K562 (cell line): ENCODE data around the gene ZFPM1. TPM values are rescaled to one million over a fixed set of nuclear protein-coding genes. Genes with fewer than 3 reads are reported as not detected.

Source experiments
- ARID1B ChIP-seq: fragments of 450-650 bp; IDR thresholded peaks from 2 replicates; pipeline ENCODE4 v1.6.1; 2016; ENCODE audit warnings: antibody characterized with exemption, mild to moderate bottlenecking, inconsistent platforms
- CEBPG ChIP-seq, 3 experiments: fragments of 200-800 bp in 1 of 3; sonication (Bioruptor generic) in 1 of 3; sonication (generic) in 1 of 3; formaldehyde crosslinking in 1 of 3; IDR thresholded peaks in 2 of 3; conservative IDR thresholded peaks in 1 of 3; 2 replicates each; pipeline versions ENCODE4 v1.6.1 to v1.8.0; 2016 to 2022; ENCODE audit warnings: missing compliant biosample characterization in 2 of 3, missing genetic modification characterization in 2 of 3, mild to moderate bottlenecking in 1 of 3, missing genetic modification reagents in 1 of 3
- CHD4 ChIP-seq: fragments of 200-600 bp; sonication (generic); IDR thresholded peaks from 3 replicates; pipeline ENCODE4 v1.6.1; 2012; ENCODE audit warnings: low read depth, mild to moderate bottlenecking, mixed read lengths, low read length, inconsistent platforms; ENCODE audit not compliant: insufficient read depth, insufficient replicate concordance, poor library complexity, severe bottlenecking
- COPS2 ChIP-seq: fragments of 450-650 bp; conservative IDR thresholded peaks from 2 replicates; pipeline ENCODE4 v1.6.1; 2016; ENCODE audit warnings: mild to moderate bottlenecking, moderate library complexity
- HMGN3 ChIP-seq: IDR thresholded peaks from 2 replicates; pipeline ENCODE4 v1.6.1; 2011; ENCODE audit warnings: borderline replicate concordance, low read depth, mild to moderate bottlenecking, mixed read lengths, low read length; ENCODE audit not compliant: insufficient read length; ENCODE audit errors: extremely low read depth
- JUND ChIP-seq, 2 experiments: IDR thresholded peaks; 2 replicates in 1 of 2; 3 replicates in 1 of 2; pipeline ENCODE4 v1.6.1; 2011; ENCODE audit warnings: borderline replicate concordance in 2 of 2, low read depth in 2 of 2, low read length in 2 of 2, improper control_type of control experiment in 1 of 2, missing biosample characterization in 1 of 2, missing genetic modification characterization in 1 of 2, missing genetic modification reagents in 1 of 2
- RUNX1 ChIP-seq: sonication (generic); IDR thresholded peaks from 2 replicates; pipeline ENCODE4 v1.6.1; 2016; ENCODE audit warnings: antibody characterized with exemption, low read depth
- SRSF9 ChIP-seq: fragments of 200-400 bp; formaldehyde crosslinking; IDR thresholded peaks from 2 replicates; pipeline ENCODE4 v1.6.1; 2017; ENCODE audit warnings: low read depth, low read length, borderline replicate concordance
- ZBTB7A ChIP-seq: IDR thresholded peaks from 2 replicates; pipeline ENCODE4 v1.6.1; 2011; ENCODE audit warnings: low read depth, mild to moderate bottlenecking, low read length, moderate library complexity, borderline replicate concordance; ENCODE audit not compliant: control insufficient read depth
- ZNF436 ChIP-seq: fragments of 250-450, 450-650 bp; sonication (Bioruptor Pico); formaldehyde crosslinking; IDR thresholded peaks from 2 replicates; pipeline ENCODE4 v1.7.0; 2020; ENCODE audit warnings: mild to moderate bottlenecking
- polyA plus RNA-seq, 8 experiments: library from polyadenylated mRNA; depleted of rRNA in 4 of 8; stranded (reverse) in 5 of 8; unstranded in 3 of 8; fragments of >200 nt; fragmentation: Nextera tagmentation in 2 of 8; fragmentation: Illumina TruSeq in 1 of 8; extraction: Ambion mirVana in 2 of 8; extraction: Trizol in 1 of 8; gene quantifications; 2 replicates each; pipeline versions ENCODE4 v1.2.1 to v1.2.3, GENCODE V29; 2011 to 2014; ENCODE audit warnings: inconsistent platforms in 1 of 8, missing spikeins in 1 of 8
- total RNA-seq, 7 experiments: library from RNA; depleted of rRNA in 6 of 7; stranded (reverse); fragments of >200 nt in 6 of 7; fragmentation: Illumina TruSeq in 2 of 7; extraction: Trizol in 2 of 7; gene quantifications; 2 replicates each; pipeline versions ENCODE4 v1.2.1 to v1.2.3, GENCODE V29; 2011 to 2021; ENCODE audit warnings: low replicate concordance in 1 of 7
- TF ChIP-seq, protein P1 (sequence below): sonication (generic); formaldehyde crosslinking; IDR thresholded peaks from 2 replicates; pipeline ENCODE4 v1.8.0; 2023; ENCODE audit warnings: mild to moderate bottlenecking, missing genetic modification reagents
- TF ChIP-seq, protein P2 (sequence below): fragments of 250-450 bp; sonication (Bioruptor Pico); IDR thresholded peaks from 2 replicates; pipeline ENCODE4 v1.4.0; 2020; ENCODE audit warnings: mild to moderate bottlenecking, moderate library complexity
- TF ChIP-seq, protein P3 (sequence below): fragments of 450-650 bp; IDR thresholded peaks from 2 replicates; pipeline ENCODE4 v1.6.1; 2018; ENCODE audit not compliant: partially characterized antibody
- TF ChIP-seq, protein P4 (sequence below): fragments of 250-450 bp; sonication (Bioruptor Pico); IDR thresholded peaks from 2 replicates; pipeline ENCODE4 v1.8.0; 2022; ENCODE audit warnings: moderate library complexity, mild to moderate bottlenecking, inconsistent platforms

Gene ZFPM1
- total and polyA plus RNA-seq, 9 of the 15 experiments (the other 6 are each of a cell fraction or from before 2014, with no cell fraction given), result 0.03 to 35.9 (median 1.4) TPM

DNA sequence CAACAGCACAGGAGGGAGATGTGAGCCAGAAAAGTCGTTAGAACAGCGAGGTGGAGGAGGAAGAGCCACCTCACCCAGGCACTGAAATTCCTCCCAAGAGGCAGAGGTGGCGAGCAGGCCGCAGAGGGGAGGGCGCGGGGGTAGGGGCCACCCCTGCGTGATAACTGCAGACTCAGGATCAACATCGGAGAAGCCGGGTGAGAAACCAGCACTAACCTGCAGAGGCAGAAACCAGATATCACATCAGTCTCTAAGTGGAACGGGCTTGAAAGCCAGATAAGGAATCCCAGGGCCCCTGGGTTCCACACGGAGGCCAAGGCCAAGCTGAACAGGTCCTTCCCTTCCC lies 77.8 kb downstream of the ZFPM1 start (continued):
- TF ChIP-seq CEBPG (CRISPR knock-in tag; IDR thresholded peaks at IDR 0.05), result no peak
- no peak for TF ChIP-seq CEBPG (tag; conservative IDR thresholded peaks at IDR 0.05 in 1 of 2, IDR thresholded peaks at IDR 0.05 in 1 of 2)
- no peak for TF ChIP-seq SRSF9
- TF ChIP-seq JUND (IDR thresholded peaks at IDR 0.05; ENCODE audit: borderline replicate concordance, low read depth, low read length), result no peak
- peak; percentile 32; the same call in 1 of the 3 replicates for TF ChIP-seq JUND (tag; IDR thresholded peaks at IDR 0.05; ENCODE audit: borderline replicate concordance, low read depth, low read length)
- TF ChIP-seq, protein P1, sequence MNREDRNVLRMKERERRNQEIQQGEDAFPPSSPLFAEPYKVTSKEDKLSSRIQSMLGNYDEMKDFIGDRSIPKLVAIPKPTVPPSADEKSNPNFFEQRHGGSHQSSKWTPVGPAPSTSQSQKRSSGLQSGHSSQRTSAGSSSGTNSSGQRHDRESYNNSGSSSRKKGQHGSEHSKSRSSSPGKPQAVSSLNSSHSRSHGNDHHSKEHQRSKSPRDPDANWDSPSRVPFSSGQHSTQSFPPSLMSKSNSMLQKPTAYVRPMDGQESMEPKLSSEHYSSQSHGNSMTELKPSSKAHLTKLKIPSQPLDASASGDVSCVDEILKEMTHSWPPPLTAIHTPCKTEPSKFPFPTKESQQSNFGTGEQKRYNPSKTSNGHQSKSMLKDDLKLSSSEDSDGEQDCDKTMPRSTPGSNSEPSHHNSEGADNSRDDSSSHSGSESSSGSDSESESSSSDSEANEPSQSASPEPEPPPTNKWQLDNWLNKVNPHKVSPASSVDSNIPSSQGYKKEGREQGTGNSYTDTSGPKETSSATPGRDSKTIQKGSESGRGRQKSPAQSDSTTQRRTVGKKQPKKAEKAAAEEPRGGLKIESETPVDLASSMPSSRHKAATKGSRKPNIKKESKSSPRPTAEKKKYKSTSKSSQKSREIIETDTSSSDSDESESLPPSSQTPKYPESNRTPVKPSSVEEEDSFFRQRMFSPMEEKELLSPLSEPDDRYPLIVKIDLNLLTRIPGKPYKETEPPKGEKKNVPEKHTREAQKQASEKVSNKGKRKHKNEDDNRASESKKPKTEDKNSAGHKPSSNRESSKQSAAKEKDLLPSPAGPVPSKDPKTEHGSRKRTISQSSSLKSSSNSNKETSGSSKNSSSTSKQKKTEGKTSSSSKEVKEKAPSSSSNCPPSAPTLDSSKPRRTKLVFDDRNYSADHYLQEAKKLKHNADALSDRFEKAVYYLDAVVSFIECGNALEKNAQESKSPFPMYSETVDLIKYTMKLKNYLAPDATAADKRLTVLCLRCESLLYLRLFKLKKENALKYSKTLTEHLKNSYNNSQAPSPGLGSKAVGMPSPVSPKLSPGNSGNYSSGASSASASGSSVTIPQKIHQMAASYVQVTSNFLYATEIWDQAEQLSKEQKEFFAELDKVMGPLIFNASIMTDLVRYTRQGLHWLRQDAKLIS (CRISPR knock-in tag), result no peak
- TF ChIP-seq ARID1B, result peak; percentile 68
- TF ChIP-seq ZNF436 (CRISPR knock-in tag), result no peak
- TF ChIP-seq CHD4, result no peak
- TF ChIP-seq HMGN3, result peak; percentile 9
- TF ChIP-seq, protein P2, sequence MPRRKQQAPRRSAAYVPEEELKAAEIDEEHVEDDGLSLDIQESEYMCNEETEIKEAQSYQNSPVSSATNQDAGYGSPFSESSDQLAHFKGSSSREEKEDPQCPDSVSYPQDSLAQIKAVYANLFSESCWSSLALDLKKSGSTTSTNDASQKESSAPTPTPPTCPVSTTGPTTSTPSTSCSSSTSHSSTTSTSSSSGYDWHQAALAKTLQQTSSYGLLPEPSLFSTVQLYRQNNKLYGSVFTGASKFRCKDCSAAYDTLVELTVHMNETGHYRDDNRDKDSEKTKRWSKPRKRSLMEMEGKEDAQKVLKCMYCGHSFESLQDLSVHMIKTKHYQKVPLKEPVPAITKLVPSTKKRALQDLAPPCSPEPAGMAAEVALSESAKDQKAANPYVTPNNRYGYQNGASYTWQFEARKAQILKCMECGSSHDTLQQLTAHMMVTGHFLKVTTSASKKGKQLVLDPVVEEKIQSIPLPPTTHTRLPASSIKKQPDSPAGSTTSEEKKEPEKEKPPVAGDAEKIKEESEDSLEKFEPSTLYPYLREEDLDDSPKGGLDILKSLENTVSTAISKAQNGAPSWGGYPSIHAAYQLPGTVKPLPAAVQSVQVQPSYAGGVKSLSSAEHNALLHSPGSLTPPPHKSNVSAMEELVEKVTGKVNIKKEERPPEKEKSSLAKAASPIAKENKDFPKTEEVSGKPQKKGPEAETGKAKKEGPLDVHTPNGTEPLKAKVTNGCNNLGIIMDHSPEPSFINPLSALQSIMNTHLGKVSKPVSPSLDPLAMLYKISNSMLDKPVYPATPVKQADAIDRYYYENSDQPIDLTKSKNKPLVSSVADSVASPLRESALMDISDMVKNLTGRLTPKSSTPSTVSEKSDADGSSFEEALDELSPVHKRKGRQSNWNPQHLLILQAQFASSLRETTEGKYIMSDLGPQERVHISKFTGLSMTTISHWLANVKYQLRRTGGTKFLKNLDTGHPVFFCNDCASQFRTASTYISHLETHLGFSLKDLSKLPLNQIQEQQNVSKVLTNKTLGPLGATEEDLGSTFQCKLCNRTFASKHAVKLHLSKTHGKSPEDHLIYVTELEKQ (CRISPR knock-in tag), result no peak
- TF ChIP-seq COPS2, result no peak
- peak; percentile 71; the same call in 1 of the 2 replicates for TF ChIP-seq ZBTB7A
- TF ChIP-seq RUNX1, result no peak
- TF ChIP-seq, protein P3, sequence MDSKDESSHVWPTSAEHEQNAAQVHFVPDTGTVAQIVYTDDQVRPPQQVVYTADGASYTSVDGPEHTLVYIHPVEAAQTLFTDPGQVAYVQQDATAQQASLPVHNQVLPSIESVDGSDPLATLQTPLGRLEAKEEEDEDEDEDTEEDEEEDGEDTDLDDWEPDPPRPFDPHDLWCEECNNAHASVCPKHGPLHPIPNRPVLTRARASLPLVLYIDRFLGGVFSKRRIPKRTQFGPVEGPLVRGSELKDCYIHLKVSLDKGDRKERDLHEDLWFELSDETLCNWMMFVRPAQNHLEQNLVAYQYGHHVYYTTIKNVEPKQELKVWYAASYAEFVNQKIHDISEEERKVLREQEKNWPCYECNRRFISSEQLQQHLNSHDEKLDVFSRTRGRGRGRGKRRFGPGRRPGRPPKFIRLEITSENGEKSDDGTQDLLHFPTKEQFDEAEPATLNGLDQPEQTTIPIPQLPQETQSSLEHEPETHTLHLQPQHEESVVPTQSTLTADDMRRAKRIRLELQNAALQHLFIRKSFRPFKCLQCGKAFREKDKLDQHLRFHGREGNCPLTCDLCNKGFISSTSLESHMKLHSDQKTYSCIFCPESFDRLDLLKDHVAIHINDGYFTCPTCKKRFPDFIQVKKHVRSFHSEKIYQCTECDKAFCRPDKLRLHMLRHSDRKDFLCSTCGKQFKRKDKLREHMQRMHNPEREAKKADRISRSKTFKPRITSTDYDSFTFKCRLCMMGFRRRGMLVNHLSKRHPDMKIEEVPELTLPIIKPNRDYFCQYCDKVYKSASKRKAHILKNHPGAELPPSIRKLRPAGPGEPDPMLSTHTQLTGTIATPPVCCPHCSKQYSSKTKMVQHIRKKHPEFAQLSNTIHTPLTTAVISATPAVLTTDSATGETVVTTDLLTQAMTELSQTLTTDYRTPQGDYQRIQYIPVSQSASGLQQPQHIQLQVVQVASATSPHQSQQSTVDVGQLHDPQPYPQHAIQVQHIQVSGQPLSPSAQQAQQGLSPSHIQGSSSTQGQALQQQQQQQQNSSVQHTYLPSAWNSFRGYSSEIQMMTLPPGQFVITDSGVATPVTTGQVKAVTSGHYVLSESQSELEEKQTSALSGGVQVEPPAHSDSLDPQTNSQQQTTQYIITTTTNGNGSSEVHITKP, result no peak
- TF ChIP-seq, protein P4, sequence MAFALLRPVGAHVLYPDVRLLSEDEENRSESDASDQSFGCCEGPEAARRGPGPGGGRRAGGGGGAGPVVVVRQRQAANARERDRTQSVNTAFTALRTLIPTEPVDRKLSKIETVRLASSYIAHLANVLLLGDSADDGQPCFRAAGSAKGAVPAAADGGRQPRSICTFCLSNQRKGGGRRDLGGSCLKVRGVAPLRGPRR, result no peak
